Measurements from ENCODE around the gene MRAS.
"Not testable (repeated sequence)": the region's sequence is repeated elsewhere in the genome, so short reads cannot be mapped to it uniquely, and the experiment has no call there.

MRAS gene

GRCh38 chr3:138394686-138395085, 46.3 kb downstream of the MRAS start:
- no peak for DNase-seq

GRCh38 chr3:138395865-138396751, 47.7 kb downstream of the MRAS start:
- no peak for DNase-seq

GRCh38 chr3:138396752-138397410, 48.5 kb downstream of the MRAS start:
- no peak for DNase-seq

- DNase-seq = no peak
Observed at GRCh38 chr3:138397983-138398382, 49.6 kb downstream of the MRAS start.

GRCh38 chr3:138398791-138399575, 50.6 kb downstream of the MRAS start:
- DNase-seq = no peak

GRCh38 chr3:138399766-138400165, 51.4 kb downstream of the MRAS start:
- DNase-seq = no peak

- no peak for DNase-seq
Observed at GRCh38 chr3:138400651-138401070, 52.3 kb downstream of the MRAS start.

- no peak for DNase-seq
Observed at GRCh38 chr3:138401834-138402233, 53.5 kb downstream of the MRAS start.

- DNase-seq = no peak
Observed at GRCh38 chr3:138404121-138404520, 55.7 kb downstream of the MRAS start.

- DNase-seq = no peak
Observed at GRCh38 chr3:138405001-138405400, 56.6 kb downstream of the MRAS start.

- no peak for DNase-seq
Observed at GRCh38 chr3:138405486-138405885, 57.1 kb downstream of the MRAS start.

- DNase-seq = no peak
Observed at GRCh38 chr3:138406606-138407005, 58.2 kb downstream of the MRAS start.

- no peak for DNase-seq
Observed at GRCh38 chr3:138407236-138407907, 59.0 kb downstream of the MRAS start.

- DNase-seq = no peak
Observed at GRCh38 chr3:138408751-138409570, 60.6 kb downstream of the MRAS start.

- no peak for DNase-seq
Observed at GRCh38 chr3:138412821-138413551, 64.6 kb downstream of the MRAS start.

- DNase-seq = not testable (repeated sequence)
Observed at GRCh38 chr3:138416236-138416635, 67.9 kb downstream of the MRAS start.

- DNase-seq = peak; percentile 66
Observed at GRCh38 chr3:138417559-138417982, 69.2 kb downstream of the MRAS start.

GRCh38 chr3:138418601-138419206, 70.3 kb downstream of the MRAS start:
- DNase-seq = no peak

- DNase-seq = no peak
Observed at GRCh38 chr3:138423316-138423715, 74.9 kb downstream of the MRAS start.

GRCh38 chr3:138424323-138424722, 75.9 kb downstream of the MRAS start:
- no peak for DNase-seq

GRCh38 chr3:138426211-138426610, 77.8 kb downstream of the MRAS start:
- peak; percentile 1 for DNase-seq

Measured in NCI-H526 treated with DMSO at 0.1 percent for 48 hours (cell line).